ENCODE data around the gene ZBTB40.

ZBTB40 gene

DNA sequence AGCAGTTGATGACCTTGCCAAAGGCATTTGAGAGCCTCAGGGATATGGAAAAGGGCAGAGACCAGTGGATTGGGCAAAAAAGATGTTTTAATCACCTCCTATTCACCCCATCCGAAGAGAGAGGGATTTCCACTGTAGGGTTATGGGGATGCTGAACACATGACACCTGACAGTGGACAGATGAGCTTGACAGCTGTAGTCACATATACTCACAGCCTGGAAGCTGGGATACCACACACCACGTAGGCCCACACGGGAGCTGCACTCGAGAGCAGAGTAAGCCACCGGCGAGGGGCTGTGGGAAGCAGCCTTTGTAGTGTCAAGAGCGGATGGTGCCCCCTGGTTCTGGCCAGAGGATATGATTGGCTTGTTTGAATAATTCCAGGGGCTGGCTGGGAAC lies 20.0 kb downstream of the ZBTB40 start:
- no peaks in the 10 kb centered on the region for H3K9me3 ChIP-seq (ENCODE audit: control insufficient read depth, insufficient read depth, low read length)
- H3K36me3 ChIP-seq (ENCODE audit: insufficient read depth, low read length): no peaks in the 10 kb centered on the region
- H3K4me1 ChIP-seq (ENCODE audit: insufficient read depth, low read length): no peaks in the 10 kb centered on the region
- H3K9ac ChIP-seq (ENCODE audit: low read depth, low read length): no peak overlapping the region

DNA sequence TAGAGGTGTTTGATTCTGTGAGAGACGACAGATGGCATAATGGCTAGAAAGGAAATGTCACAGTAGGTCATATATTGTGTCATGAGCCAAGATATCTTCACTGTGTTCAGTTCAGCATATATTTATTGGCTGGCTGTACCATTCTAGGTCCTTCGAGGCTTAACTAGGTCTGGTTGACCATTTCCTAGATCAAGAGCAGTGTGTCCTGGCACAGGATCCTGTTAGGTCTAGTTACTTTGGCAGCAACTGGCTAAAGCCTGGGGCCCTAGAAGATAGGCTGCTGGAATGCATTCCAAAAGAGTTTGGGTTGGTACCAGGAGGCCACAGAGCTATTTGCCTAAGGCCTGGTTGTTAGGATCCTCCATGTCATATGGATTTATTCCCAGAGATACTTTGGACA lies 20.9 kb downstream of the ZBTB40 start:
- H3K4me1 ChIP-seq (ENCODE audit: insufficient read depth, low read length): no peaks in the 10 kb centered on the region
- no peaks in the 10 kb centered on the region for H3K36me3 ChIP-seq (ENCODE audit: insufficient read depth, low read length)
- H3K9ac ChIP-seq (ENCODE audit: low read depth, low read length): no peak overlapping the region
- H3K9me3 ChIP-seq (ENCODE audit: control insufficient read depth, insufficient read depth, low read length): no peaks in the 10 kb centered on the region

DNA sequence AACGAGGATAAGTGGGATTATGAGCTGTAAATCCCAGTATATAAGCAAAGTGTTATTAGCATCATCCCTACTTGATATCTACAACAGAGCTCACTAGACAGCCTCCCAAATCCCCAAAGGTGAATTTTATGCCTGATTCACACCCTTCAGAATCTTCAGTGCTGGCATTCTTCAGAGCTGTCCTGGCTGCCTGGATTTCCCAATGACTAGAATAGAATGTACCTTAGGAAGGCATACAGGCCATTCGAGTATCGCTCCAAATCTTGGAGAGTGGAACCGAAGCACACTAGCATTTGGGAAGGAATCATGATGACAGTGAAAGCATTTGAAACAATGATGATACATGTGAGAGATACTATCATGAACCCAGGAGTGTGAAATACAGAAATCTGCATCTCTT lies 22.3 kb downstream of the ZBTB40 start:
- no peaks in the 10 kb centered on the region for H3K4me1 ChIP-seq (ENCODE audit: insufficient read depth, low read length)
- H3K9me3 ChIP-seq (ENCODE audit: control insufficient read depth, insufficient read depth, low read length): no peaks in the 10 kb centered on the region; the same call in 1 of the 2 replicates
- no peaks in the 10 kb centered on the region for H3K36me3 ChIP-seq (ENCODE audit: insufficient read depth, low read length)
- no peak overlapping the region for H3K9ac ChIP-seq (ENCODE audit: low read depth, low read length)

DNA sequence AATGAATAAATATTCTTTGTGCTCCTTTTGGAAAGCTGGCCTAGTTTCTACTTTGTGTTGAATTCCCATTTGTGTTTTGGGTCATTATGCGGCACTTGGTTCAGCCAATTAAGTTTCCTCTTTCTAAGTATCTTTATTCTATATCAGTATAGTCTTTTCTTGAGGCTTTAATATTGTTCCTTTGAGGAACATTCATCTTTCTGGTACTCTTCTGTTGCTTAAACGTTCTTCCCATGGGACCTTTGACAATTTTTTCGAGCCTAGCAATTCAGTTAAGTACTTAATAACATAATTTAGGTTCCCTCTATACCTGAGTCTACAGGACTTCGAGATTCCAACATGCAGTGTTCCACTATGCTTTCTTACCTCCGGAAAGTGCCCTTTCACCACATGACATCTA lies 24.9 kb downstream of the ZBTB40 start:
- H3K9me3 ChIP-seq (ENCODE audit: control insufficient read depth, insufficient read depth, low read length): no peaks in the 10 kb centered on the region; the same call in 1 of the 2 replicates
- H3K9ac ChIP-seq (ENCODE audit: low read depth, low read length): no peak overlapping the region
- H3K36me3 ChIP-seq (ENCODE audit: insufficient read depth, low read length): no peaks in the 10 kb centered on the region
- H3K4me1 ChIP-seq (ENCODE audit: insufficient read depth, low read length): no peaks in the 10 kb centered on the region

DNA sequence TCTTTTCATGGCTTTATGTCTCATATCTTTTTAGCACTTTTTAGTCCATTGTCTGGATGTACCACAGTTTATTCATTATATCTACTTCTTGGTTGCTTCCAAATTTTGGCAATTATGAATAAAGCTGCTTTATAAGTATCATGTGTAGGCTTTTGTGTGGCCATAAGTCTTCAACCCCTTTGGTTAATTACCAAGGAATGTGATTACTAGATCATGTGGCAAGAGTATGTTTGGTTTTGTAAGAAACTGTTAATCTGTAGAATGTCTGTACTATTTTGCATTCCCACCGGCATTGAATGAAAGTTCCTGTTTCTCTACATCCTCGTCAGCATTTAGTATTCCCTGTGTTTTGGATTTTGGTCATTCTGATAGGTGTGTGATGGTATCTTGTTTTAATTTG lies 31.5 kb downstream of the ZBTB40 start:
- Histone ChIP-seq H3K9me3 (ENCODE audit: control insufficient read depth, insufficient read depth, low read length) (no peaks in the 10 kb centered on the region; the same call in 1 of the 2 replicates), H3K4me1 (ENCODE audit: insufficient read depth, low read length) (peaks cover 7% of the 10 kb centered on the region; the same call in 1 of the 2 replicates), H3K36me3 (ENCODE audit: insufficient read depth, low read length) (no peaks in the 10 kb centered on the region), H3K9ac (ENCODE audit: low read depth, low read length) (no peak overlapping the region)

DNA sequence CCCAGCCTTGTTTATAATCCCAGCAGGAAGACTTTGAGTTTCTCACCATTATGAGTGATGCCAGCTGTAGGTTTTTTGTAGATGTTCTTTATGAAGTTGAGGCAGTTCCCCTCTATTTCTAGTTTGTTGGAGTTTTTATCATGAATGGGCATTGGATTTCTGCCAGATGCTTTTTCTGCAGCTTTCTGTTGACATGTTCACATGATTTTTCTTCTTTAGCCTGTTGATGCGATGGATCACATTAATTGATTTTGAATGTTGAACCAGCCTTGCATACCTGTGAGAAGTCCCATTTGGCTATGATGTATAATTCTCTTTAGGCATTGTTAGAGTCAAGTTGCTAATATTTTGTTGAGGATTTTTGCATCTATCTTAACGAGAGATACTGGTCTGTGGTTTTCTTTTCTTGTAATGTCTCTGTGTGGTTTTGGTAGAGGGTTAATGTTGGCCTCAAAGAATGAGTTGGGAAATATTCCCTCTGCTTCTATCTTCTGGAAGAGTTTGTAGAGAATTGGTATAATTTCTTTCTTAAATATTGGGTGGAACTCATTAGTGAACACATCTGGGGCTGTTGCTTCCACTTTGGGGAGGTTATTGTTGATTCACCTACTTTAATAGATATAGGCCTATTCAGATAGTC lies 33.2 kb downstream of the ZBTB40 start:
- H3K4me1 ChIP-seq (ENCODE audit: insufficient read depth, low read length): peaks cover 13% of the 10 kb centered on the region
- no peaks in the 10 kb centered on the region for H3K9me3 ChIP-seq (ENCODE audit: control insufficient read depth, insufficient read depth, low read length)
- no peak overlapping the region for H3K9ac ChIP-seq (ENCODE audit: low read depth, low read length)
- H3K36me3 ChIP-seq (ENCODE audit: insufficient read depth, low read length): no peaks in the 10 kb centered on the region

DNA sequence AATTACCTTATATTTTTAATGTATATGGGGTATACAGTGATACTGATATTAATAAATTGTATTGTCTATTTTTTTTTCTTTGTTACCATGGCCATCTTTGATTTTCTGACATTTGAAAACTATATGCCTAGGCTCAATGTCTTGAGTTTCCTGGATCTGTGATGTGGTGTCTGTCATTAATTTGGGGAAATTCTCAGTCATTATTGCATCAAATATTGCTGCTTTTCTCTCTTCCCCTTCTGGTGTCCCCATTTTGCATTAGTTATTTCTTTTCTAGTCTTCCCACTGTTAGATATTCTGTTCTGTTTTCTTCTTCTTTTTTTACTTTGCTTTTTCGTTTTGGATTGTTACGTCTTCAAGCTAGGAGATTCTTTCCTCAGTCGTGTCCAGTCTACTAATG lies 33.8 kb downstream of the ZBTB40 start:
- Histone ChIP-seq H3K9ac (ENCODE audit: low read depth, low read length) (no peak overlapping the region), H3K9me3 (ENCODE audit: control insufficient read depth, insufficient read depth, low read length) (no peaks in the 10 kb centered on the region), H3K36me3 (ENCODE audit: insufficient read depth, low read length) (no peaks in the 10 kb centered on the region), H3K4me1 (ENCODE audit: insufficient read depth, low read length) (peaks cover 17% of the 10 kb centered on the region)

DNA sequence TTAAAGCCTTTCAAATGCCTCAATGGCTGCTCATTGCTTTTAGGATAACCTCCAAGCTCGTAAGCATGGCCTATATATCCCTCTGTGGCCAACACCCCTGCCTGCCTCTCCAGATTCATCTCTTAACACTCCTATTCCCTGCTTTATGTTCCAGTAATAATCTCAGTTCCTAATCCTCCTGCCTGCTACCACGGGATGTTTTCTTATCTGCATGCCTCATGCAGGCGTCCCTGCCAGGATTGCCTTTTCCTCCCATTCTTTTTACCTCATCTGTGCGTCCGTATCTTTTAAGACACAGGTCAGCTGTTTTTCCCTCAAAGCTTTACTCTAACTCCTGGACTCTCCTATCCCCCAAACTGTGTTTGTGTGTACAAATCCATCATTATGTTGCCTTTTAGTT lies 36.1 kb downstream of the ZBTB40 start:
- no peaks in the 10 kb centered on the region for H3K9me3 ChIP-seq (ENCODE audit: control insufficient read depth, insufficient read depth, low read length)
- peaks cover 21% of the 10 kb centered on the region for H3K4me1 ChIP-seq (ENCODE audit: insufficient read depth, low read length)
- no peaks in the 10 kb centered on the region for H3K36me3 ChIP-seq (ENCODE audit: insufficient read depth, low read length)
- no peak overlapping the region for H3K9ac ChIP-seq (ENCODE audit: low read depth, low read length)

DNA sequence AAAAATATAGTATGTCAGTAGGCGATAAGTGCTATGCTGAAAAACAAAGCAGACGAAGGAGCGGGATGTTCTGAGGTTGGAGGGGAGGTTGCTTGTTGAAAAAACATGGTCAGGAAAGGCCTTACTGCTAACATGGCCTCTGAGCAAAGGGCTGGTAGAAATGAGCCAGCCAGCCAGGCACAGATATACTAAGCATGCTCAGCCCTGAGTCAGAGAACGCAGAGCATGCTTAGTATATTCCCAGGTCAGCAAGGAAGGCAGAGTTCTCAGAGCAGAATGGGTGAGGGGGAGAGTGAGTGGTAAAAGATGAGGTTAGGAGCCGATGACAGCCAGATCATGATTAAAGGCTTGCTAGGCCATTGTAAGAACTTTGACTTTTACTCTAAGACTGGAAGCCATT lies 36.7 kb downstream of the ZBTB40 start:
- Histone ChIP-seq H3K36me3 (ENCODE audit: insufficient read depth, low read length) (no peaks in the 10 kb centered on the region), H3K9ac (ENCODE audit: low read depth, low read length) (no peak overlapping the region), H3K9me3 (ENCODE audit: control insufficient read depth, insufficient read depth, low read length) (no peaks in the 10 kb centered on the region), H3K4me1 (ENCODE audit: insufficient read depth, low read length) (peaks cover 21% of the 10 kb centered on the region)

DNA sequence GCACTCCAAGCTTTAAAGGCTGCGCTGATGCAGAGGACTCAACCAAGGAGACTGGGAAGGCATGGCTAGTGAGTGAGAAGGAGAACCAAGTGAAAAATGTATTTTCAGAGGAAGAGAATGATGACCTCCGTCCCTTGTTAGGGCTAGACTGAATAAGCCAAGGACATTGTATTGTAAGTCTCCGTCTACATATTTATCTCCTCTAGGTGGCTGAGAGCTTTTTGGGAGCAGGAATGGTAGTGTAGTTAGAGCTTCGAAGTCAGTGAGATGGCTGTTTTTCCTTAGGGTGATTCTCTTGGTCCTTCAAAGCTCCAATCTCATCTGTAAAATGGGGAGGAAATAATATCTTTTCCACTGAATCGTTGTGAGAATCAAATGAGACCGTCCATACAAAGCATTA lies 37.6 kb downstream of the ZBTB40 start:
- Histone ChIP-seq H3K9ac (ENCODE audit: low read depth, low read length) (no peak overlapping the region), H3K36me3 (ENCODE audit: insufficient read depth, low read length) (no peaks in the 10 kb centered on the region), H3K4me1 (ENCODE audit: insufficient read depth, low read length) (peaks cover 21% of the 10 kb centered on the region), H3K9me3 (ENCODE audit: control insufficient read depth, insufficient read depth, low read length) (no peaks in the 10 kb centered on the region)

DNA sequence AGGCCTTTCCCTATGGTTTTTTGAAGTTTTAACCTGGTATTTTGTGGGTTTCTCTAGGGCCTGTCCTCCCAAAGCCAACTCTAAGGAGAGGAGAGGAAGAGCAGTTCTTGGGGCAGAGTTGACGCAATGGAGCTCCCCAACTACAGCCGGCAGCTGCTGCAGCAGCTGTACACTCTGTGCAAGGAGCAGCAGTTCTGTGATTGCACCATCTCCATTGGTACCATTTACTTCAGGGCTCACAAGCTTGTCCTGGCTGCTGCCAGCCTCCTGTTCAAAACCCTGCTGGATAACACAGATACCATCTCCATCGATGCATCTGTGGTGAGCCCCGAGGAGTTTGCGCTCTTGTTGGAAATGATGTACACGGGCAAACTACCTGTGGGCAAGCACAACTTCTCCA lies 38.2 kb downstream of the ZBTB40 start:
- Histone ChIP-seq H3K9me3 (ENCODE audit: control insufficient read depth, insufficient read depth, low read length) (no peaks in the 10 kb centered on the region), H3K9ac (ENCODE audit: low read depth, low read length) (no peak overlapping the region), H3K4me1 (ENCODE audit: insufficient read depth, low read length) (peaks cover 21% of the 10 kb centered on the region), H3K36me3 (ENCODE audit: insufficient read depth, low read length) (no peaks in the 10 kb centered on the region)

DNA sequence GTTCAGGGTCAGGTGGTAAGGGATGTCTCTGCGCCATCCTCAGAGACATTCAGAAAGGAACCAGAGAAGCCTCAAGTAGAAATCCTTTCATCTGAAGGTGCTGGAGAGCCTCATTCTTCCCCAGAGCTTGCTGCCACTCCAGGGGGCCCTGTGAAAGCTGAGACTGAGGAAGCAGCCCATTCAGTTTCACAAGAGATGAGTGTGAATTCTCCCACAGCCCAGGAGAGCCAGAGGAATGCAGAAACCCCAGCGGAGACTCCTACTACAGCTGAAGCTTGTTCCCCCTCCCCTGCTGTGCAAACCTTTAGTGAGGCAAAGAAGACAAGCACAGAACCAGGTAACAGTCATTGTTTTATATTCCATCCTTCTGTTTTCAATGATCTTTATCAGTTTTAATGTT lies 38.7 kb downstream of the ZBTB40 start:
- Histone ChIP-seq H3K9me3 (ENCODE audit: control insufficient read depth, insufficient read depth, low read length) (no peaks in the 10 kb centered on the region), H3K4me1 (ENCODE audit: insufficient read depth, low read length) (peaks cover 21% of the 10 kb centered on the region), H3K9ac (ENCODE audit: low read depth, low read length) (no peak overlapping the region), H3K36me3 (ENCODE audit: insufficient read depth, low read length) (no peaks in the 10 kb centered on the region)

DNA sequence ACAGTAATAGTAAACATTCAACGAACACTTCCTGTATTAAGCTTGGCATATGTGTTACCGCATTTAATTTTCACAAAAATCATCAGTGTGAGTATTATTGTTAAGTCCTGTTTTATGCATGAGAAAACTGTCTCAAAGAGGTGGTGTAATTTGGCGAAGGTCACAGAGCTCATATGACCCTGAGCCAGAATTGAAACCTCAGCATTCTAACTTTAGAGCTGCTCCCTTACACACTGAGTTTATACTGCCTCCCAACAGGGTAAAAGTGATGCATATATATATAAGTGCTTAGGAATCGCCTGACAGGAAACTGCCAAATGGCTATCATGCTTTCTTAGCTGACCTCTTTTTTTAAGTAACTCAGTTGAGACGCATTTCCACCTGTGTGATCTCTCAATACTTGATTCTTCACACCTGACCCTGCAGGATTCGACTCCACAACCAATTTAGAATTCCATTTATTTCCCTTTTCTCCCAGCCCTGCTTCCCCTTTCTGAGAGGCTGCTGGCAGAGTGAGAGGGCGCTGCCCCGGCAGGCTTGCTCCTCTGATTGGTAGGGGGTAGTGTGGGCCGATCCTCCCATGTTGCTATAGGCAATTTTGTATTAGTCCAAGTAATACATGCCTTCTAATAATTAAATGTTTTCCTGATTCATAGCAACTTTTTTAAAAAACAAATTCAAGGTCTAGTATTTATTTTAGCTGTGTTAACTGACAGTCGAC lies 40.5 kb downstream of the ZBTB40 start:
- Histone ChIP-seq H3K9ac (ENCODE audit: low read depth, low read length) (no peak overlapping the region), H3K4me1 (ENCODE audit: insufficient read depth, low read length) (peaks cover 21% of the 10 kb centered on the region), H3K36me3 (ENCODE audit: insufficient read depth, low read length) (no peaks in the 10 kb centered on the region), H3K9me3 (ENCODE audit: control insufficient read depth, insufficient read depth, low read length) (no peaks in the 10 kb centered on the region)

DNA sequence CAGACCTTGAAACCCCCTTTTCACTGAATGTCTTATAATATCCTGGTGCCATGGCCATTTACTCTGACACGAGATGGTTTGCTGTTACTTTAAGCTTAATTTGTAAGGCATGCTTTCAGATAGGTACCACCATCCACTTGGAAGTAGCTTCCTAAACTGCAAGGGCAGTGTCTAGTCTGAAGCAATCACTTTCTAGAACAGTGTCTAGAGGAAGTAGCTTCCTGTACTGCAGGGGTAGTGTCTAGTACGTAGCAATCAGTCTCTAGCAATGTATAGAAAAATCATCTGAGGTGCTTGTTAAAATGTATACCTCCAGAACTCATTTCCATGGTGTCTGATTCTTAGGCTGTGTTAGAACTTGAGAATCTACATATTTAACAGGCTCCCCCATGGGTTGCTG lies 42.5 kb downstream of the ZBTB40 start:
- peaks cover 14% of the 10 kb centered on the region for H3K4me1 ChIP-seq (ENCODE audit: insufficient read depth, low read length)
- H3K9ac ChIP-seq (ENCODE audit: low read depth, low read length): no peak overlapping the region
- H3K9me3 ChIP-seq (ENCODE audit: control insufficient read depth, insufficient read depth, low read length): no peaks in the 10 kb centered on the region
- H3K36me3 ChIP-seq (ENCODE audit: insufficient read depth, low read length): no peaks in the 10 kb centered on the region

DNA sequence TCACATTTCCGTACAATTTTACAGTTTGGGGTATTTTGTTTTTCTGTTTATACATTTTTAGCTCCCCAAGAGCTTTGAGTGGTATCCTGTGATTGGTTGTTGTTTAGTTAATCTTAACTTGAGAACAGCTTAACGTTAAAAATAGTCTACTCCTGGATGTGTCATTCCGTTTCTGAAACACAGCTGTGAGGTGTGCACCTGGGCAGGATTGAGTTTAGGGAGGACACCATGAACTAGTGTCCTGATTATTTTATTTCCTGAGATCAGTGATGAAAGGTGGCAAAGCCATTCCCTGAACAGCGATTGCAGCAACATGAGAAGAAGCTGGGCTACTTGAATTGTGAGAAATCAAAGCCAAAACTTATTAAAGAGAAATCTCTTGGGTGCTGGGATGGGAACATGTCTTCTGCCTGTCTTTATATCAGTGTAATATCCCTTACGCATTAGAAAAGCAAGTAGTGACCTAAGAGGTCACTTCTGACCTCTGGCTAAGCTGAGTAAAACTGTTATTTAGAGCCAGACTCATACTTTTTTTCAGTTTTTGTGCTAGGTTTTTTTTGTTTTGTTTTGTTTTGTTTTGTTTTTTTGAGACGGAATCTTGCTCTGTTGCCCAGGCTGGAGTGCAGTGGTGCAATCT lies 43.4 kb downstream of the ZBTB40 start:
- Histone ChIP-seq H3K4me1 (ENCODE audit: insufficient read depth, low read length) (peaks cover 10% of the 10 kb centered on the region), H3K9me3 (ENCODE audit: control insufficient read depth, insufficient read depth, low read length) (no peaks in the 10 kb centered on the region), H3K36me3 (ENCODE audit: insufficient read depth, low read length) (no peaks in the 10 kb centered on the region), H3K9ac (ENCODE audit: low read depth, low read length) (no peak overlapping the region)
